Right atrium auricular region (tissue), 2 donors: Measurements from ENCODE around the gene C10orf120. TPM values are rescaled to one million over a fixed set of nuclear protein-coding genes. Genes with fewer than 3 reads are reported as not detected.

ENCODE experiments used
- DNase-seq: peaks from one replicate; pipeline ENCODE4 v3.0.0-alpha.2; 2019; ENCODE audit warnings: low spot score
- H3K27ac ChIP-seq, 2 donors: fragments of 200-600 bp; sonication (generic); 1 replicate in 1 of 2; 2 replicates in 1 of 2; pipeline ENCODE4 v1.5.1; 2016 to 2019
- H3K27me3 ChIP-seq, 2 donors: fragments of 200-600 bp; sonication (generic); one replicate each; pipeline versions ENCODE4 v1.5.1 to v1.6.0; 2017 to 2019
- H3K36me3 ChIP-seq: fragments of 200-600 bp; sonication (generic); one replicate; pipeline ENCODE4 v1.5.1; 2016
- H3K4me1 ChIP-seq, 2 donors: fragments of 200-600 bp; sonication (generic); one replicate each; pipeline versions ENCODE4 v1.5.1 to v1.6.0; 2017 to 2019
- H3K4me3 ChIP-seq, 2 donors: fragments of 200-600 bp; sonication (generic); 1 replicate in 1 of 2; 2 replicates in 1 of 2; pipeline ENCODE4 v1.5.1; 2017 to 2019; ENCODE audit warnings: mild to moderate bottlenecking in 1 of 2, moderate library complexity in 1 of 2
- H3K9me3 ChIP-seq, 2 donors: fragments of 200-600 bp; sonication (generic); one replicate each; pipeline ENCODE4 v1.5.1; 2019
- CTCF ChIP-seq, 2 donors: fragments of 200-600 bp; sonication (generic); IDR thresholded peaks; one replicate each; pipeline ENCODE4 v1.5.1; 2019; ENCODE audit warnings: antibody characterized with exemption in 2 of 2
- total RNA-seq, 2 donors: library from RNA; depleted of rRNA; stranded (reverse); fragments of >200 nt; gene quantifications; one replicate each; pipeline ENCODE4 v1.1.0, GENCODE V29; 2016

The C10orf120 gene
- total RNA-seq, 2 donors from 2014 or later: not detected

GRCh38 chr10:122688293-122688989, 11.2 kb downstream of the C10orf120 start:
- peak in 1 of 2 donors; percentile 47 for TF ChIP-seq CTCF (IDR thresholded peaks at IDR 0.05)
- no peak overlapping the region for H3K4me3 ChIP-seq
- no peaks in the 10 kb centered on the region for H3K36me3 ChIP-seq
- H3K4me1 ChIP-seq: peaks cover 0 to 20% of the 10 kb centered on the region in 2 donors
- peak overlapping the region; percentile 58 to 73 for H3K27ac ChIP-seq
- peak; percentile 69 for DNase-seq
- no peaks in the 10 kb centered on the region for H3K27me3 ChIP-seq
- no peaks in the 10 kb centered on the region for H3K9me3 ChIP-seq

DNA sequence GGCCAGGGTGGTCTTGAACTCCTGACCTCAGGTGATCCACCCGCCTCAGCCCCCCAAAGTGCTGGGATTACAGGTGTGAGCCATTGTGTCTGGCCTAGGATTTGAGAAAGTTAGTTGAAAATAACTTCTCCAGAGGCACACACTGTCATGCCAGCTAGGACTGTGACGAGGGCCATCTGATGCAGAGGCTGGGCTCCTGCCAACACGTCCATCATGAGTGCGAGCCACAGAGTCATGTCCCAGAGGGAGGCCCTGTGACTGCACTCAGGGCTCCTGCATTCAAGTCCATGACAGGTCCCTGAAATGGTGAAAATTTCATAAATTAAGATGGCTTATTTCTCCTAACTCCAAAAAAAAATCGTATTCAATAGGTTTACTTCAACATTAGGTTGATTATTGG, 17.1 kb downstream of the C10orf120 start:
- TF ChIP-seq CTCF (IDR thresholded peaks at IDR 0.05): no peak
- Histone ChIP-seq H3K27ac (no peak overlapping the region), H3K36me3 (no peaks in the 10 kb centered on the region), H3K4me1 (peaks cover 0 to under 1% of the 10 kb centered on the region in 2 donors), H3K27me3 (no peaks in the 10 kb centered on the region), H3K4me3 (no peak overlapping the region), H3K9me3 (no peaks in the 10 kb centered on the region)
- DNase-seq: no peak

DNA sequence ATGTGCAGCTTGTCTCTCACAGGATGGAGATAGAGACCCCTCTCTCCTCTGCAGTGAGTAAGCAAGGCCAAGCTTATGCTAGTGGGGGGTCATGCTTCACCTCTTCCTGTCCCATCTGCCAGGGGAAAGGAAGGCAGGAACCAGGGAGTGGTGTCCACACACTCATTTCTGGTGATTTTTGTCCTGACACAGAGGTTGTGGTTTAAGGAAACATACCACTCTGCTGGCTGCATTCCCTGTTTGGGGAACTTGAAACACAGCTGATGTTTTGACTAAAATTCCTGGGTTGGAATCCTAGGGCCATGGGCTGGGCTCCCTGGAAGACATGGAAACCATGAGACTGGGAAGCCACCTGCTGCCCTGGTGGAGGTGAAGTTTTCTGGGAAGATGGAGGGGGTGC, 21.4 kb downstream of the C10orf120 start:
- H3K4me1 ChIP-seq: no peaks in the 10 kb centered on the region
- TF ChIP-seq CTCF (IDR thresholded peaks at IDR 0.05): no peak
- no peaks in the 10 kb centered on the region for H3K27me3 ChIP-seq
- no peak overlapping the region for H3K4me3 ChIP-seq
- no peak for DNase-seq
- H3K36me3 ChIP-seq: no peaks in the 10 kb centered on the region
- no peak overlapping the region for H3K27ac ChIP-seq
- no peaks in the 10 kb centered on the region for H3K9me3 ChIP-seq

DNA sequence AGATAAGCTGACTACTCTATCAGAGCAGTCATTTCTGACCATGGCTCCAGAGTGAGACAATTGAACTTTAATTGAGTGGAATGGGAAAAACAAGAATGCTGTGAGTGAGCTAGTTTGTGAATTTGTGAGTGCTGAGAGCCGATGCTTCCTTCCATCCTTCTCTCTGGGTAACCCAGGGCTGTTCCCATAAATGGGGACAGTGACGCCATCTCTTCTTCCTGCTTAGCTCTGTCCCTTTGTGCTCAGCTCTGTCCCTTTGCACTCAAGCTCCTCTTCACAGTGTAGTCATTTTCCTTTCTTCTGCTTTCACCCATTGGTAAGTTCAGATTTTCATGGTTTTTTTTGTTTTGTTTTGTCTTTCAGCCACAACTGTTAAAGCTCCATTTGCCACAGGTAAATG, 24.4 kb downstream of the C10orf120 start:
- Histone ChIP-seq H3K36me3 (no peaks in the 10 kb centered on the region), H3K4me3 (no peak overlapping the region), H3K27me3 (no peaks in the 10 kb centered on the region), H3K27ac (peak overlapping the region; percentile 8 to 45), H3K9me3 (no peaks in the 10 kb centered on the region), H3K4me1 (no peaks in the 10 kb centered on the region)
- no peak for TF ChIP-seq CTCF (IDR thresholded peaks at IDR 0.05)
- no peak for DNase-seq

- no peak for TF ChIP-seq CTCF (IDR thresholded peaks at IDR 0.05)
- no peaks in the 10 kb centered on the region for H3K9me3 ChIP-seq
- H3K27ac ChIP-seq: peak overlapping the region in 1 of 2 donors; percentile 45
- no peak for DNase-seq
- H3K27me3 ChIP-seq: no peaks in the 10 kb centered on the region
- no peak overlapping the region for H3K4me3 ChIP-seq
- no peaks in the 10 kb centered on the region for H3K36me3 ChIP-seq
- no peaks in the 10 kb centered on the region for H3K4me1 ChIP-seq
Observed at GRCh38 chr10:122674781-122675180, 24.9 kb downstream of the C10orf120 start.

- Histone ChIP-seq H3K27ac (no peak overlapping the region), H3K4me3 (no peak overlapping the region), H3K4me1 (no peaks in the 10 kb centered on the region), H3K9me3 (no peaks in the 10 kb centered on the region), H3K27me3 (no peaks in the 10 kb centered on the region), H3K36me3 (no peaks in the 10 kb centered on the region)
- DNase-seq: no peak
- no peak for TF ChIP-seq CTCF (IDR thresholded peaks at IDR 0.05)
Observed at GRCh38 chr10:122673731-122674130, 25.9 kb downstream of the C10orf120 start.
